Trophoblast cell (in vitro differentiated cells and primary cell): ENCODE results near the gene RREB1.

Experiments
- DNase-seq, 2 donors: peaks; one replicate each; pipeline ENCODE4 v3.0.0-alpha.2; 2016
- H2AFZ ChIP-seq: 2 replicates; pipeline ENCODE4 v1.6.1; 2013; ENCODE audit warnings: low read length, moderate library complexity, mild to moderate bottlenecking; ENCODE audit not compliant: insufficient read depth, poor library complexity
- H2AK5ac ChIP-seq: 2 replicates; pipeline ENCODE4 v1.6.1; 2013; ENCODE audit warnings: mild to moderate bottlenecking, low read length
- H2BK120ac ChIP-seq: 2 replicates; pipeline ENCODE4 v1.6.1; 2013; ENCODE audit warnings: low read length, mild to moderate bottlenecking, moderate library complexity; ENCODE audit not compliant: insufficient read depth, poor library complexity
- H2BK12ac ChIP-seq: 2 replicates; pipeline ENCODE4 v1.6.1; 2013; ENCODE audit warnings: mild to moderate bottlenecking, low read length, moderate library complexity
- H2BK5ac ChIP-seq: 2 replicates; pipeline ENCODE4 v1.6.1; 2013; ENCODE audit warnings: low read length, low read depth, moderate library complexity, mild to moderate bottlenecking; ENCODE audit not compliant: poor library complexity
- H3K14ac ChIP-seq: 2 replicates; pipeline ENCODE4 v1.6.1; 2013; ENCODE audit warnings: mild to moderate bottlenecking, low read length
- H3K18ac ChIP-seq: 2 replicates; pipeline ENCODE4 v1.6.1; 2013; ENCODE audit warnings: mild to moderate bottlenecking, low read length
- H3K23ac ChIP-seq: 2 replicates; pipeline ENCODE4 v1.6.1; 2013; ENCODE audit warnings: low read length
- H3K27ac ChIP-seq: 2 replicates; pipeline ENCODE4 v1.5.1; 2013; ENCODE audit warnings: low read depth, mild to moderate bottlenecking, inconsistent platforms, low read length, moderate library complexity
- H3K27me3 ChIP-seq: 2 replicates; pipeline ENCODE4 v1.6.1; 2013; ENCODE audit warnings: inconsistent platforms, mild to moderate bottlenecking, low read length, moderate library complexity; ENCODE audit not compliant: insufficient read depth
- H3K36me3 ChIP-seq, 2 experiments: 1 replicate in 1 of 2; 2 replicates in 1 of 2; pipeline ENCODE4 v1.6.1; 2013; ENCODE audit warnings: low read length in 2 of 2, mild to moderate bottlenecking in 2 of 2, moderate library complexity in 1 of 2; ENCODE audit not compliant: insufficient read depth in 2 of 2, control insufficient read depth in 1 of 2
- H3K4ac ChIP-seq: 2 replicates; pipeline ENCODE4 v1.6.1; 2013; ENCODE audit warnings: low read depth, mild to moderate bottlenecking, low read length, moderate library complexity
- H3K4me1 ChIP-seq, 2 experiments: 1 replicate in 1 of 2; 2 replicates in 1 of 2; pipeline ENCODE4 v1.6.1; 2013; ENCODE audit warnings: low read length in 2 of 2, mild to moderate bottlenecking in 2 of 2, moderate library complexity in 1 of 2; ENCODE audit not compliant: insufficient read depth in 2 of 2, control insufficient read depth in 1 of 2
- H3K4me2 ChIP-seq: 2 replicates; pipeline ENCODE4 v1.6.1; 2013; ENCODE audit warnings: inconsistent platforms, mild to moderate bottlenecking, low read length, moderate library complexity
- H3K4me3 ChIP-seq: 2 replicates; pipeline ENCODE4 v1.5.1; 2013; ENCODE audit warnings: mild to moderate bottlenecking, low read depth, low read length, inconsistent platforms
- H3K79me1 ChIP-seq: one replicate; pipeline ENCODE4 v1.6.1; 2013; ENCODE audit warnings: low read length
- H3K79me2 ChIP-seq: 2 replicates; pipeline ENCODE4 v1.6.1; 2013; ENCODE audit warnings: low read length, mild to moderate bottlenecking; ENCODE audit not compliant: control insufficient read depth, insufficient read depth, poor library complexity
- H3K9ac ChIP-seq: 2 replicates; pipeline ENCODE4 v1.6.1; 2013; ENCODE audit warnings: mild to moderate bottlenecking, low read length
- H3K9me3 ChIP-seq: 2 replicates; pipeline ENCODE4 v1.6.1; 2013; ENCODE audit warnings: low read depth, mild to moderate bottlenecking, control low read depth, inconsistent platforms, low read length; ENCODE audit not compliant: insufficient read depth
- H4K12ac ChIP-seq: 2 replicates; pipeline ENCODE4 v1.6.1; 2013; ENCODE audit warnings: low read depth, mild to moderate bottlenecking, low read length, moderate library complexity
- H4K8ac ChIP-seq: 2 replicates; pipeline ENCODE4 v1.6.1; 2013; ENCODE audit warnings: low read depth, mild to moderate bottlenecking, low read length, moderate library complexity
- H4K91ac ChIP-seq: one replicate; pipeline ENCODE4 v1.6.1; 2013; ENCODE audit warnings: low read depth, mild to moderate bottlenecking, low read length, moderate library complexity
- WGBS: extraction: QIAGEN DNeasy Blood & Tissue Kit; methylation state at CpG from one replicate; pipeline ENCODE4 v1.1.7; 2013; ENCODE audit warnings: missing lambda C conversion rate; ENCODE audit not compliant: insufficient read length, insufficient coverage; ENCODE audit errors: extremely low coverage; 5-methylcytosine and 5-hydroxymethylcytosine counted together

Gene RREB1

GRCh38 chr6:7180751-7181150, 73.0 kb downstream of the RREB1 start:
- no peak for DNase-seq
- Histone ChIP-seq H3K27me3 (no peaks in the 10 kb centered on the region), H3K36me3 (peaks cover 21 to 36% of the 10 kb centered on the region in 2 experiments), H3K9ac (no peak overlapping the region), H2BK12ac (no peak overlapping the region), H3K4me1 (peaks cover 14% of the 10 kb centered on the region in 2 experiments), H2AFZ (no peak overlapping the region), H3K27ac (no peak overlapping the region), H2BK120ac (no peak overlapping the region), H3K4me2 (no peak overlapping the region), H3K79me1 (peaks cover 8% of the 10 kb centered on the region), H3K14ac (no peak overlapping the region), H4K91ac (no peak overlapping the region), H4K8ac (no peak overlapping the region), H2AK5ac (no peak overlapping the region), H3K18ac (no peak overlapping the region), H3K4ac (no peak overlapping the region), H4K12ac (no peak overlapping the region), H3K4me3 (no peak overlapping the region), H2BK5ac (no peak overlapping the region), H3K9me3 (no peaks in the 10 kb centered on the region), H3K79me2 (no peaks in the 10 kb centered on the region), H3K23ac (no peak overlapping the region)
- no CpG with 5 or more reads among the region's 4 CpGs for WGBS

GRCh38 chr6:7183707-7184106, 75.9 kb downstream of the RREB1 start:
- WGBS, result no CpG with 5 or more reads among the region's 3 CpGs
- Histone ChIP-seq H3K9ac (no peak overlapping the region), H3K14ac (no peak overlapping the region), H3K27ac (no peak overlapping the region), H4K91ac (no peak overlapping the region), H3K36me3 (peaks cover 29 to 52% of the 10 kb centered on the region in 2 experiments), H3K4ac (no peak overlapping the region), H2BK12ac (no peak overlapping the region), H3K4me3 (no peak overlapping the region), H2AK5ac (no peak overlapping the region), H3K79me1 (no peaks in the 10 kb centered on the region), H2BK5ac (no peak overlapping the region), H3K79me2 (no peaks in the 10 kb centered on the region), H3K9me3 (no peaks in the 10 kb centered on the region), H3K23ac (no peak overlapping the region), H3K27me3 (no peaks in the 10 kb centered on the region), H4K12ac (no peak overlapping the region), H4K8ac (no peak overlapping the region), H2BK120ac (no peak overlapping the region), H2AFZ (no peak overlapping the region), H3K4me2 (no peak overlapping the region), H3K4me1 (no peaks in the 10 kb centered on the region), H3K18ac (no peak overlapping the region)
- no peak for DNase-seq

GRCh38 chr6:7184502-7184901, 76.7 kb downstream of the RREB1 start:
- H3K23ac ChIP-seq, result no peak overlapping the region
- no CpG with 5 or more reads among the region's 1 CpG for whole genome bisulfite sequencing
- H3K4me2 ChIP-seq, result no peak overlapping the region

GRCh38 chr6:7185561-7185960, 77.8 kb downstream of the RREB1 start:
- H3K36me3 ChIP-seq, result peaks cover 33 to 54% of the 10 kb centered on the region in 2 experiments
- H2BK120ac ChIP-seq, result no peak overlapping the region
- no peaks in the 10 kb centered on the region for H3K9me3 ChIP-seq
- no peak overlapping the region for H4K8ac ChIP-seq
- no peak overlapping the region for H4K12ac ChIP-seq
- no peak overlapping the region for H2AFZ ChIP-seq
- H3K4me2 ChIP-seq, result no peak overlapping the region
- H3K14ac ChIP-seq, result no peak overlapping the region
- no peaks in the 10 kb centered on the region for H3K79me1 ChIP-seq
- DNase-seq, result no peak
- H3K27me3 ChIP-seq, result no peaks in the 10 kb centered on the region
- H3K9ac ChIP-seq, result no peak overlapping the region
- no peaks in the 10 kb centered on the region for H3K4me1 ChIP-seq
- no peak overlapping the region for H2AK5ac ChIP-seq
- no peak overlapping the region for H2BK12ac ChIP-seq
- H4K91ac ChIP-seq, result no peak overlapping the region
- no peak overlapping the region for H3K18ac ChIP-seq
- H3K79me2 ChIP-seq, result no peaks in the 10 kb centered on the region
- H3K4ac ChIP-seq, result no peak overlapping the region
- H3K23ac ChIP-seq, result no peak overlapping the region
- WGBS, result no CpG with 5 or more reads among the region's 4 CpGs
- H3K27ac ChIP-seq, result no peak overlapping the region
- no peak overlapping the region for H3K4me3 ChIP-seq
- no peak overlapping the region for H2BK5ac ChIP-seq

More at GRCh38 chr6:7184502-7184901, 76.7 kb downstream of the RREB1 start:
- Histone ChIP-seq H3K79me1 (no peaks in the 10 kb centered on the region), H3K4me3 (no peak overlapping the region), H3K14ac (no peak overlapping the region), H4K8ac (no peak overlapping the region), H3K27ac (no peak overlapping the region), H2BK120ac (no peak overlapping the region), H2AFZ (no peak overlapping the region), H3K18ac (no peak overlapping the region), H3K9ac (no peak overlapping the region), H3K4ac (no peak overlapping the region), H3K79me2 (no peaks in the 10 kb centered on the region), H3K27me3 (no peaks in the 10 kb centered on the region), H2BK12ac (no peak overlapping the region), H2AK5ac (no peak overlapping the region), H3K9me3 (no peaks in the 10 kb centered on the region), H2BK5ac (no peak overlapping the region), H3K36me3 (peaks cover 33 to 58% of the 10 kb centered on the region in 2 experiments), H4K12ac (no peak overlapping the region), H3K4me1 (no peaks in the 10 kb centered on the region), H4K91ac (no peak overlapping the region)
- no peak for DNase-seq
